HG03354 (cell line): ENCODE measurements around the gene SNX25.
"Not testable (repeated sequence)": the region's sequence is repeated elsewhere in the genome, so short reads cannot be mapped to it uniquely, and the experiment has no call there.

Experiments
- ATAC-seq: cut with Tn5 transposase; IDR thresholded peaks from one replicate; pipeline ENCODE4 v1.9.1; 2021; ENCODE audit warnings: mild to moderate bottlenecking; ENCODE audit not compliant: unreplicated experiment, poor library complexity, severe bottlenecking

SNX25 gene

GRCh38 chr4:185203486-185204237 lies 5.7 kb upstream of the SNX25 start, which contains the start of gene CFAP97:
Gene CFAP97, minus strand, starts transcription at chr4:185204000. Its CDS starts 12,804 bp downstream, at chr4:185191196.
- peak; percentile 77 for ATAC-seq

GRCh38 chr4:185204238-185204910 lies 5.0 kb upstream of the SNX25 start:
- peak; percentile 1 for ATAC-seq

DNA sequence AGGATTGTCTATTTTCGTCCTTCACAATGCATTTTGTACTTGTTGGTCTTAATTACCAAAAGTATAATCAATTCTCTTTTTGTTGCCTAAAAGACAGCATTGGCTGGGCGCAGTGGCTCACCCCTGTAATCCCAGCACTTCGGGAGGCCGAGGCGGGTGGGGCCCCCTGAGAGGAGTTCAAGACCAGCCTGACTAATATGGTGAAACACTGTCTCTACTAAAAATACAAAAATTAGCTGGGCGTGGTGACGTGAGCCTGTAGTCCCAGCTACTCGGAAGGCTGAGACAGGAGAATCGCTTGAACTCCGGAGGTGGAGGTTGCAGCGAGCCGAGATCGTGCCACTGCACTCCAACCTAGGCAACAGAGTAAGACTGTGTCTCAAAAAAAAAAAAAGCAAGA lies 4.3 kb upstream of the SNX25 start:
- ATAC-seq = not testable (repeated sequence)

- ATAC-seq = no peak
Observed at GRCh38 chr4:185205697-185206342, 3.6 kb upstream of the SNX25 start.

DNA sequence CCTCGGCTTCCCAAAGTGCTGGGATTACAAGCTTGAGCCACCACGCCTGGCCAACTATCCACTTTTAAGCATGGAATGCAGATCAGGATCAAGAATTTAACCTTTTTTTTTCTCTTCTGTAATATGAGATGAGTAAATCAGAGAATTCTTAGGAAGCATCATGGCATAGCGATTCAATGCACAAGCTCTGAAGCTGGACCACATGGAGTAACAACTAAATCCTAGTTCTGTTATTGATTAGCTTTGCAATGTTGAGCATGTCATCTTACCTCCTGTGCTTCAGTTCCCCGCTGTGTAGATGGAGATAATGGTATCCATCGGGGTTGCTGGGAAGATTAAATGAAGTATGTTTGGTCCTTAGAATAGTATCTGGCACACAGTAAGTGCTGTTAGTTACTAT lies 1.9 kb upstream of the SNX25 start:
- no peak for ATAC-seq

- ATAC-seq = peak; percentile 26
Observed at GRCh38 chr4:185209852-185210101, 379 bp downstream of the SNX25 start.

DNA sequence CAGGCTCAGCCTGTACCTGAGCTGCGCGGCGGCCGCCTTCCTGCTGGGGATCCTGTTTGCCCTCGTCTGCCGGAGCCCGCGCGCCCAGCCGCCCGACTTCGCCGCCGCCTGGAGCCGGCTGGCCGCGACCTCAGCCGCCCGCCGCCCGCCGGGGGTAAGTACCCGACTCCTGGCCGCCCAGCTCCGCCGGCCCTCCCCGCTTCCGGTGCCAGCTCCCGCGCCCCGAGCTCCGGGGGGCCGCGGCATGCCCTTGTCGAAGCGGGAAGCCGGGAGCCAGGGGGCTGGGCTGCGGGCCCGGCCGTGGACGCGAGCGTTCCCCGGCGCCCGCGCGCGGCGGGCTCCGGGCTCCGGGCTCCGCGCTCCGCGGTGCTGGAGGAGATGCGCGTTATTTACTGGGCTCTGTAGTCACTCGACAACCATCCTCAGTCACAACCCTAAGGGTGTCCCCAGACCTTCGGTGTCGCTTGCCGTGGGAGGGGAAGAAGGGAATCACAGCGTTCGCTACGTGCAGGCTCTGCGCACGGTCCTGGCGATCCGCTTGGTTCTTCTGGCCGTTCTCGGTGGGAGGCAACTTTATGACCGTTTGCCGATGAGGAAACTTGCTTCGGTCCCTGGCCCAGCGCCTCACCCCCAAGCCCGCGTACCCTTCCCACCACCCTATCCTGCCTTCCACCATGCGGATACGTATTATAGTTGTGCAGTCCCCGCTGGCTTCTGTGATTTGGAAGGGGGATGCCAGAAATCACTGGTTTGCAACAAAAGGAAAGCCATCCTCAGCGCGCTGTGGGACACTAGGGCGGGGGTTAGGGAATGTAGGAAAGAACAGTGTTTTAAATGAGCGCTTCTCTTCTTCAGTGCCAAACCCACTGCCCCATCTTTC lies 944 bp downstream of the SNX25 start:
- ATAC-seq = peak; percentile 24

- ATAC-seq = no peak
Observed at GRCh38 chr4:185211035-185211434, 1.6 kb downstream of the SNX25 start.

GRCh38 chr4:185211641-185212040 lies 2.2 kb downstream of the SNX25 start:
- ATAC-seq = no peak

- no peak for ATAC-seq
Observed at GRCh38 chr4:185212581-185212980, 3.2 kb downstream of the SNX25 start.

DNA sequence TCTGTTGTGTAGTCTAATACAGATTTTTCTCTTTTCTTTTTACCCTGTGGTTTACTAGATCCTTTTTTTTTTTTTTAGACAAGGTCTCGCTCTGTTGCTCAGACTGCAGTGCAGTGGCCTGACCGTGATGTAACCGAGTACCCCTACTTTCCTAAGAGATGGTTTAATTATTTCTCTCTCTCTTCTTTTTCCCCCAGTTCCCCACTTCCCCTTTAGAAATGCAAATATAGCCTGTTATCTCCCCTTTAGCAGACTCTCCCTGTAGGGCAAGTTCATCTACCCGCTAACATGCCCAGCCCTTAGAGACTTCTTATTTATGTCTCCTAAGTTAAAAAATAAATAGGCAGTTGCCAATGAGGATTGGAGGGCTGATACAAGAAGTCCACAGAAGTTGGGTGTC lies 4.5 kb downstream of the SNX25 start:
- peak; percentile 47 for ATAC-seq

DNA sequence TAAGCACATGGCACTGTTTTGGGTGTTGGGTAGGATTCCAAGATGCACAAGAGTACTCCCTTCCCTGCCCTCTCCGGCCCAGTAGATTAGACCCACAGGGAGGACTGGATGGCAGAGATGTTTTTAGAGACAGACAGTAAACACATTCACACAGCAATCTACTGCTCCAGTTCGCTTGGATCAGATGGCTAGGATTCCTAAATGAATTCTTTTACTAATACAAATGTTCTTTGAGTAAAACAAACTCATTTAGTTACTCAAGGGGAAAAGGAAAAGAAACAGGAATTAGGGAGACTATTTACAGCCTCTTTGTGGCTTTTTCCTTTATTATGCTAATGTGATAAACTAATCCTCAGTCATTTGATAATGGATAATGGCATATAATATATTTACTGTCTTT lies 5.9 kb downstream of the SNX25 start:
- no peak for ATAC-seq

DNA sequence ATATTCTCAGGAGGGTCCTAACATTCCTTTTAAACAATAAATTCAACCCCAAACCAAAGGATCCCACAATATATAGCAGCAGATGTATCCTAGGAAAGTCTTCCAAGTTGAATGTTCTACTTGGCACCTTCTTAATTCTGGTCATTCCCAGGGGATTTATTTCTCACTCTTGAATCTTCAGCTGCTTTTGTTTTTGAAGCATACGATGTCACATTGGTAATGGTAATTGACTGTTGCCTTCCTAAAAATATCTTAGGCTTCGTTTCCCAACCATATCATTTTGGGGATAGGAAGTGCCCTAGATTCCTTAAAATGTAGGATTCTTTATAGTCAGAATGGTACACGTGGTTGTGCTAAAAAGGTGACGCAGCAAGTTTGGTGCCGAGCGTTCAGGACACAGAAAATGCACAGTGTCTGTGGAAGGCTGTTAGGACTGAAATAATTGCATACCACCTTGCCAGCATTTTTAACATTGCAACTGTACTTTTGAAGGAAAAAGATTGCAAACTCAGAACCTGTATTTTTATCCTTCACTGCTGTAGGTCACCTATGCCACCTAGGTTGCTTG lies 8.1 kb downstream of the SNX25 start:
- ATAC-seq = no peak

- ATAC-seq = no peak
Observed at GRCh38 chr4:185218312-185218711, 8.9 kb downstream of the SNX25 start.

DNA sequence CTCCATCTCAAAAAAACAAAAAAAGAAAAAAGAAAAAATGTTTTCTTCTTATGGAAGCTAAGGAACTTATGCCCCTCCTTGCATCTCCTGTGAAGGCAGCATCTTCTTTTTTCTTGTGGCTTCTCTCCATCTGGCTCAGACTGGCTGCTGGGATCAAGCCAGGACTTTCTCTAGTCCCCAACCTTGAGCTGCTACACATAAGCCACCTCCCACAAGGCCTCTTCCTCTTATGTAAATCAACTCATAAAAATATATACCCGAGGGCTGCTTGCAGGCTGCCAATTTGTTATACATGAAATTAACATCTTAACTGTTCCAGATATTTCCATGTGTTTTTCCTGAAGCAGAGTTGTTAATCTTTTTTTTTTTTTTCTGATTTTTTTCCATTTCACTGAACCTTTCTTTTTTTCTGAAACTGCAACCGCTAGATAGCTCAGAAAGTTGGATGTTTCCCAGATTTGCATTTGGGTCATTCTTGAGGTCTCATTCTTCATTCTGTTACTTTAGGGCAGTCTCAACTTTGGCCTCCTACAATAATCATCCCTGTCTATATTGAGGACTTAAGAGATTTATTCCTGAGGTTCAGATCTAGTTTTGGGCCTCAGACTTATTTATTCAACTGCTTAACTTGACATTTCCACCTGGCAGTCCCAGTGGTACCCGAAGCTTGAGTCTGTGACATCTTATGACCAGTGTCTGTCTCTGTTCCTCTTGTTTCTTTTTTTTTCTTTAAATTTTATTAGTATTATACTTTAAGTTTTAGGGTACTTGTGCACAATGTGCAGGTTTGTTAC lies 10.3 kb downstream of the SNX25 start:
- ATAC-seq = peak; percentile 83

DNA sequence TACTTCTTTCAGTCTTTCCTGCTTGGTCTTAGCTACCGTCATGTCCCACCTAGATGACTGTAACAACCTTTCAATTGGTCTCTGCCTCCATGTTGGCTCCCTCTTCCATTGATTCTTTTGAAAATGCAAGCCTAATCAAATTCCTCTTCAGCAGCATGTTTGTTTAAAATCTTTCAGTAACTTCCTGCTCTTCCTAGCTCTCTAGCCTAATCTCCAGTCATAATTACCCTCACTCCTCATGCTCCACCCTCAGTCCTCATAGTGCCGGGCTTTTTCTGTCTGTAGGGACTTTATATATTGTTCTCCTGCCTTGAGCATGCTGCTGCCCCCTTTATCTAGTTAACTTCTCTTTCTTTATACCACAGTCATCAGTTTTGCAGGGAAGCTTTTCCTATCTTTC lies 12.1 kb downstream of the SNX25 start:
- ATAC-seq = no peak

DNA sequence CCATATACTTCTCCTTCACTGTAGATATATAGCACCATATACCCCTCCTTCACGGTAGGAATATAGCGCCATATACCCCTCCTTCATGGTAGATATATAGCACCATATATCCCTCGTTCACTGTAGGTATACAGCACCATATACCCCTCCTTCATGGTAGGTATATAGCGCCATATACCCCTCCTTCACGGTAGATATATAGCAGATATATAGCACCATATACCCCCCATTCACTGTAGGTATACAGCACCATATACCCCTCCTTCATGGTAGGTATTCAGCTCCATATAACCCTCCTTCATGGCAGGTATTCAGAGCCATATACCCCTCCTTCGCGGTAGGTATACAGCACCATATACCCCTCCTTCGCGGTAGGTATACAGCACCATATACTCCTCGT lies 12.5 kb downstream of the SNX25 start:
- no peak for ATAC-seq

DNA sequence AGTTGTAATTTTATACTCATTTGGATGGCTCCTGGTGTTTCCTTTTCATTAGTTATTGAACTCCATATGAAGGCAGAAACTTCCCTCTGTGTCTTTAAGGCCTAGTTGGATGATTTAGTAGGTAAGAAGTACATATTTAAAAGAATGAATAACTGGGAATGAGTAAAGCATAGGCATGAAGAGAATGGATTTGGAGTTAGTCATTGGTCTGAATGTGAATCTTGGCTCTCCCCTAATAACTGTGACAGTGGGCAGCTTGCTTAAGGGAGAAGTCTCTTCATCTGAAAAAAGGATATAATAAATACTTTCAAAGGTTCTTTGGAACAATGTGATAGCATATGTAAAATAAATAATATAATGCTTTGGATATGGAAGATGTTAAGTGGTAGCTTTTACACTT lies 13.2 kb downstream of the SNX25 start:
- no peak for ATAC-seq

GRCh38 chr4:185224597-185224996 lies 15.2 kb downstream of the SNX25 start:
- no peak for ATAC-seq
